ENCODE data around the gene TPSAB1.

Gene TPSAB1

GRCh38 chr16:1211451-1212268, 28.8 kb upstream of the TPSAB1 start:
- DNase-seq = no peak

DNA sequence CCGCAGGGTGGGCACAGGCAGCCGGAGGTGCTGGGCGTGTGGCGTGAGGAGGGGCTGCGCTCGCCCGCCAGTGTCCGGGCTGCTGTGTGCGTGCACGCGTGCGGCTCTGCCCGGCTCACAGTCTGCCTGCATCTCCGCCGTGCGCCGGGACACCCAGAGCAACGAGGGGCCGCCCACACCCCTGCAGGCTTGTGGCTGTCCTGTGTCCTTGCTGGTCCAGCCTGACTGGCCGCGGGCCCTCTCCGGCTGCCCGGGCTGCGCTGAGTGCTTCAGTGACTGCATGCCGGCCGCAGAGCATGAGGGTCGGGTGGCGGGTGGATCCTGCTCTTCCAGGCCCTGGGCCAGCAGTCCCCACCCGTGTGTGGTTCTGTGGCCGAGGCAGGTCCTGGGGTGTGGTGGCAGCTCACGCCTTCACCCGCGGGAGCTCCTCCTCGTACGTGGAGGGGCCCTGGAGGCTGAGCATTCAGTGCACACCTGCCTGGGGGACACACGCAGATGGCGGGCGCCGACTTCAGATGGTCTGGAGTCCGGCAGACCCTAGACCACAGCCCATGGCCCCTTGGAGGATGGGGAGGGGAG, 27.8 kb upstream of the TPSAB1 start:
- DNase-seq = no peak

DNA sequence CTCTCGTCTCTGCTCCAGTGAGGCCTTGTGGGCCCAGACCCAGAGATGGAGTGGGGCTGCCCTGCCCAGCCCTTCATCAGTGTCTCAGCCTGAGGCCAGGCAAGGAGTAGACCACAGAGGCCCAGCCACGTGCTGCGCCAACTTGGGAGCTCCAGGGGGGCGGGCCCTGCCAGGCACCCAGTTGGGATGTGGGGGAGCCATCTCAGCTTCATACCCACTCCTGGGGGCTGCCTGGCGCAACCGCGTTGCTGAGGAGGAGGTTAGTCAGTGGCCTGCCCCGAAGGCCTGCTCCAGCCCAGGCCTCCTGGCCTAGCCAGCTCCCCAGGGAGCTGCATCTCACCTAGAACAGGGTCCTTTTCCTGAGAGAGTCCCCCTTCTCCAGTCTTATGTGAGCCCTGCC, 27.3 kb upstream of the TPSAB1 start:
- no peak for DNase-seq

DNA sequence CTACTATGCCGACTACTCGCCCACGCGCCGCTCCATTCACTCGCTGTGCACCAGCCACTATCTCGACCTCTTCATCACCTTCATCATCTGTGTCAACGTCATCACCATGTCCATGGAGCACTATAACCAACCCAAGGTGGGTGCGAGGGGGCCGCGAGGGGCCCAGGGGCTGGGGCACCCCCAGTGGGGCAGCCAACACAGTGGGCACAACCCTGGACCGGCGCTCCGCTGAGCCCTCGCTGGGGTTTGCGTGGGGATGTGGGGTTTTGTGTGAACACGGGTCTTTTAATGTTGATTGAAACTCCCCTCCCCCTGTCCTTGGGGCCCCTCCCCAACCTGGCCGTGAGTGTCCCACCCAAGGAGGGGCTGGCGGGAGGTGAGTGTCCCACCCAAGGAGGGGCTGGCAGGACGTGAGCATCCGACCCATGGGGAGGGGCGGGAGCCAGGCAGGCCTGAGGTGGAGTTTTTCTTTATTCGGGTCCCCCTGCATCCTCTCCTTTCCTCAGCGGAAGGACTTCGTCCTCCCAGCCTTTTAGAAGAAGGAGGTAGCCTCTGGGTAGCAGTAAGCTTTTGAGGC, 26.6 kb upstream of the TPSAB1 start:
- no peak for DNase-seq

- DNase-seq = no peak
Observed at GRCh38 chr16:1214719-1215118, 25.8 kb upstream of the TPSAB1 start.

- DNase-seq = peak; percentile 47
Observed at GRCh38 chr16:1215574-1216295, 24.8 kb upstream of the TPSAB1 start.

DNA sequence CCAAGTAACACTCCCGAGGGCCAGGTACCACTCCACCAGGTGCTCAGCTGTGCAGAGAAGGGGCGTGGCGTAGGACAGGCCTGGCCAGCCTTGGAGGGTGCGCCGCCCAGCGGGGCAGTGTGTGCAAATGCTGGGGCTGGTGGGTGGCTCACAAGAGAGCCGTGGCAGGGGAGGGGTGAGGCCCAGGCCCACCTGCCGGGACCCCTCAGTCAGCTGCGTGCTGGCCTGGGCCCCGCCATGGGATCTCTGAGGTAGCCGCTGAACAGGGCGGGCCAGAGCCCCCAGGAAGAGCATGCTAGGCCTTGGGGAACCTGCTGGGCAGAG, 24.2 kb upstream of the TPSAB1 start:
- DNase-seq = no peak

DNA sequence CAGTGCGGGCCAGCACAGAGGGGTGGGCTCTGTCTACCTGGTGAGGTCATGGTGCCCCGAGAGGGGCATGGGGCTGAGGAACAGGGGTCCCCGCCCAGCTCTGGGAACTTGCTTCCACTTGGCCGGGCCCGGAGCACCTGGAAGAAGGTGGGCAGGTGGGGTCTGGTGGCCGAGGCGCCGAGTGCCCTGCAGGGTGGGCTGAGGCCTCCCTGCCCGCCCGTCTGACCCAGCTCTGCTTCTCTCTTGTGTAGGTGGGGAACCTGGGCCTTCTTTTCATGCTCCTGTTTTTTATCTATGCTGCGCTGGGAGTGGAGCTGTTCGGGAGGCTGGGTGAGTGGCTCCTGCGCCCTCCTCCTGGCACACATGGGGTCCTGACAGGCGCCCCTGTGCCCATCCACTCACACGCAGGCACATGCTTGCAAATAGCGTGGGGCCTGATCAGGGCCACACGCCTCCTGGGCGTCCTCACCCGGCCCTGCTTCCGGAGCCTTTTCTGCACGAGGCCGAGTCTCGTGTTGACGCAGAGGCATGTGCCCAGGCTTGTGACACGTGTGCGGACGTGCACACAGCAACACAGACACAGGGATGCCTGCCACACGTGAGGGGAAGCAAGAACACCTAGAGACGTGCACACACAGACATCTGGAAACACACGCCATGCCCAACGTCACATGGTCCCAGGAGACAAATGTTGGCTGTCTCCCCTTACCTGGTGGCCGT, 23.7 kb upstream of the TPSAB1 start:
- DNase-seq = no peak

DNA sequence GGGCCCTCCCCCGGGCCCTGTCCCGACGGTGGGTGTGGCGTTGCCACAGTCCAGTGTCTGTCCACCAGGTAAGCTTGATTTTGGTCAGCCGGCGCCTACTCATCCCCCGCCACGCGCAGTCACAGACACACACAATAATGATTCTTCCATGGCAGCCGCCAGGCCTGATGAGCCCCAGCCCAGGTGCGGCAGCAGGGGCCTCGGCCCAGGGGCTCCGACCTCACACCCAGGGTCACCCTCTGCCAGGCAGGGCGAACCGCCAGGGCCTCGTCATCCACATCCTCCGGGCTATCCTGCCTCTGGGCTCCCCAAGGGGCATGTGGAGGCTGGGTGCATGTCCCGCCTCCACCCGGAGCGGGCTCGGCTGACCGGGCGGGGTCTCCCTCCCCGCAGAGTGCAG, 23.0 kb upstream of the TPSAB1 start:
- DNase-seq = no peak

DNA sequence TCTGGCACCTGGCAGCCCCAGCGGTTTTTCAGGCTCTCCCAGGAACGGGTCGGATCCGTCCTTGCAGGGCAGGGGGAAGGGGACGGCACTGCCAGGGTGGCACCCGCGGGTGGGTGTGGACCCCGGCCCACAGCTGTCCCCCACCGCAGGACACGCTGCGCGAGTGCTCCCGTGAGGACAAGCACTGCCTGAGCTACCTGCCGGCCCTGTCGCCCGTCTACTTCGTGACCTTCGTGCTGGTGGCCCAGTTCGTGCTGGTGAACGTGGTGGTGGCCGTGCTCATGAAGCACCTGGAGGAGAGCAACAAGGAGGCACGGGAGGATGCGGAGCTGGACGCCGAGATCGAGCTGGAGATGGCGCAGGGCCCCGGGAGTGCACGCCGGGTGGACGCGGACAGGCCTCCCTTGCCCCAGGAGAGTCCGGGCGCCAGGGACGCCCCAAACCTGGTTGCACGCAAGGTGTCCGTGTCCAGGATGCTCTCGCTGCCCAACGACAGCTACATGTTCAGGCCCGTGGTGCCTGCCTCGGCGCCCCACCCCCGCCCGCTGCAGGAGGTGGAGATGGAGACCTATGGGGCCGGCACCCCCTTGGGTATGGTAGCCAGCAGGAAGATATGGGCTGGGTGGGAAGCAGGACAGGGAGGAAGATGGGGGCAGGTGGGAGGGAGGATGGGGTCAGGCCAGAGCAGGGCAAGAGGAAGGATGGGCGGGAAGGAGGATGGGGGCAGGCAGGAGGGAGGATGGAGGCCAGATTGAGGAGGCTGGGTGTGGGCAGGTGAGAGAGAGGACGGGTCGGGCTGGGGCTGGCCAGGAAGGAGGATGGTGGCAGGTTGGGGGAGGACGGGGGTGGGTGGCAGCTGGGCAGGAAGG, 22.2 kb upstream of the TPSAB1 start:
- no peak for DNase-seq

DNA sequence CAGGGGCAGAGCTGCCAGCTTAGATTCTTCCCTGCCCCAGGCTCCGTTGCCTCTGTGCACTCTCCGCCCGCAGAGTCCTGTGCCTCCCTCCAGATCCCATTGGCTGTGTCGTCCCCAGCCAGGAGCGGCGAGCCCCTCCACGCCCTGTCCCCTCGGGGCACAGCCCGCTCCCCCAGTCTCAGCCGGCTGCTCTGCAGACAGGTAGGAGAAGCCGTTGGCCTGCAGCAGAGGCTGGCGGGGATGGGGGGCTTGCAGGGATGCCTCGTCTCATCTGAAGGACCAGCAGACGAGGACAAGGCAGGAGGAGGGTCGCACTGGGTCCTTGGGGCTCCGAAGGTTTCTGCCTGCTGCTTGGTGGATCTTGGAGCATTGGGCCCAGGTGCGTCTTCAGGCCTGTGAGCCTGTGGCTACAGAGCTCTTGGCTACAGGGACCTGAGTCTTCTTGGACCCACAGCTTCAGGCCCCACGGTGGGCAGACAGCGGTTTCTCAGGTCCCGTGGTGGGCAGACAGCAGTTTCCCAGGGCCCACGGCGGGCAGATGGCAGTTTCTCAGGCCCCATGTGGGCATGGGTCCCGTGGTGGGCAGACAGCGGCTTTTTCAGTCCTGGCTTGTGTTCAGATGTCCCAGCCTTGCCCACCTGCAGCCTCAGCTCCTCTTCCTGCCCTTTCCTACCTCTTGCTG, 21.4 kb upstream of the TPSAB1 start:
- no peak for DNase-seq

DNA sequence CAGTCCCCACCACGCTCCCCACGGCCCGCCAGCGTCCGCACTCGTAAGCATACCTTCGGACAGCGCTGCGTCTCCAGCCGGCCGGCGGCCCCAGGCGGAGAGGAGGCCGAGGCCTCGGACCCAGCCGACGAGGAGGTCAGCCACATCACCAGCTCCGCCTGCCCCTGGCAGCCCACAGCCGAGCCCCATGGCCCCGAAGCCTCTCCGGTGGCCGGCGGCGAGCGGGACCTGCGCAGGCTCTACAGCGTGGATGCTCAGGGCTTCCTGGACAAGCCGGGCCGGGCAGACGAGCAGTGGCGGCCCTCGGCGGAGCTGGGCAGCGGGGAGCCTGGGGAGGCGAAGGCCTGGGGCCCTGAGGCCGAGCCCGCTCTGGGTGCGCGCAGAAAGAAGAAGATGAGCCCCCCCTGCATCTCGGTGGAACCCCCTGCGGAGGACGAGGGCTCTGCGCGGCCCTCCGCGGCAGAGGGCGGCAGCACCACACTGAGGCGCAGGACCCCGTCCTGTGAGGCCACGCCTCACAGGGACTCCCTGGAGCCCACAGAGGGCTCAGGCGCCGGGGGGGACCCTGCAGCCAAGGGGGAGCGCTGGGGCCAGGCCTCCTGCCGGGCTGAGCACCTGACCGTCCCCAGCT, 20.3 kb upstream of the TPSAB1 start:
- no peak for DNase-seq

- DNase-seq = no peak
Observed at GRCh38 chr16:1220841-1221627, 19.5 kb upstream of the TPSAB1 start.

DNA sequence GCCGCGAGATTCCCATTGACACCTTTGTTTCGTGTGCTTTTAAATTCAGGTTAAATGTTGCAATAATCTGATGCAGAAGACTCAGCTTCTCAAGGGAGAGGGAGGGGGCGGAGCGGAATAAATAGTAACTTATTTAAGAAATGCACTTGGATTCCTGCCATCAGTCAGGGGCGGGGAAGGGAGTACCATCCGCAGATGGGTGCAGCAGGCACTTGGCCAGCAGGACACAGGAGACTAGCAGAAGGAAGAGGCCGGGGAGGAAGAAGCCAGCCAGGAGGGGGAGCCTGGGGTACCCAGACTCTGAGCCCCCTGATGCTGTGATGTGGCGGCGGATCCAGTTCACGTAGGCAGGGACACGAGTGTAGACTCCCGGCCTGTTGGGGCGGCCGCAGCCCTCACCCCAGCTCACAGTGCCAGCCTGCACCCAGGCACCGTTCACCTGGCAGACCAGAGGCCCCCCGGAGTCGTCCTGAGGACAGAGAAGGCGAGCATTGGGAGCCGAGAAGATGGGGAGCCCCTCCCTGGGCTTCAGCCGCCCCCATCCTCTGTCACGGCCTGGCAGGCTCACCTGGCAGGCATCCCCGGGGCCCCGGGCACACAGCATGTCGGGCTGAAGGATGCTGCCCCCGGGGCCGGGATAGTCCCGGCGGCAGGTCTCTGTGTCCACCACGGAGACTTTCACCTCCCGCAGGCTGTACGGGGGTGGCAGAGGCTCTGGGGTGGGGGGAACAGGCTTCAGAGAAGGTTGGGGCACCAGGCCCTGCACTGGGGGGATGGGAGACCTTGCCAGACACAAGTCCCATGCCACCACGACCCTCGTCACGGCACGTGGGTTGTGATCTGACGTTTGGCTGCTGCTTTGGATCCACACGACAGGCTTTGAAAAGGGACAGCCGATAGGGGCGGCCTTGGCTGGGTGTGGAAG, 18.6 kb upstream of the TPSAB1 start:
- no peak for DNase-seq

DNA sequence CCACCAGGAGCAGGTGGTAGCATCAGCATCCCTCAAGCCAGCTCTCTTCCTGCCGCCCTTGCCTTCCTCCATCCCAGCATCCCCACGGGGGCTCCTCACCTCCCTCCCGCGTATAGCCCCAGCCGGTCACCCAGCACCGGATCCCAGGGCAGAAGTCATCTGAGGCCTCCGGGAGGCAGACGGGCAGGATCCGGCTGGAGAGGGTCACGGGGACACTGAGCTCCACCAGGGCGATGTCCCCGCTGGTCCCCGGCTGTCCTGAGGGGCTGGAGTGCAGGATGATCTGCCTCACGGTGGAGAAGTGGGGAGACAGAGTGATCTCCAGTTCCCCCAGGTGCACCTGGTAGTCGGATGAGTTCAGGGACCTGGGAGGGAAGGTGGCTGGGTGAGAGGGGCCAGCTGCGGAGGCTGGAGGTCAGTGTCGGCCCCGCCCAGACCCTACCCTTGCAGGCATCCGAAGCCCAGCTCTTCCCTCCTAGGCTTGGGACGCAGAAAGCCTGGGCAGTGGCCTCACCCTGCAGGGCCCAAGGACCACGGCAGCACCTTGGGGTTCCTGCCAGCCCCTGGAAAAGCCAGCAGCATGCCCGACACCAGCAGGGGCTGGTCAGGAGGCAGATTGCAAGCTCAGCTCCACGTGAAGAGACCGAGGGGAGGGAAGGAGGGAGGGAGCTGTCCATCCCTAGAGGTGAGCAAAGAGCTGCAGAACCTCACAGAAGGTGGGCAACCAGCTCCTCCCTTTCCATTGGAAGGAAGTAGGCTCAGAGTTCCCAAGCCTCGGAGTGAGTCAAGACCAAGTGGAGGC, 17.8 kb upstream of the TPSAB1 start:
- DNase-seq = no peak

- peak; percentile 13 for DNase-seq
Observed at GRCh38 chr16:1223355-1224214, 16.9 kb upstream of the TPSAB1 start.

DNA sequence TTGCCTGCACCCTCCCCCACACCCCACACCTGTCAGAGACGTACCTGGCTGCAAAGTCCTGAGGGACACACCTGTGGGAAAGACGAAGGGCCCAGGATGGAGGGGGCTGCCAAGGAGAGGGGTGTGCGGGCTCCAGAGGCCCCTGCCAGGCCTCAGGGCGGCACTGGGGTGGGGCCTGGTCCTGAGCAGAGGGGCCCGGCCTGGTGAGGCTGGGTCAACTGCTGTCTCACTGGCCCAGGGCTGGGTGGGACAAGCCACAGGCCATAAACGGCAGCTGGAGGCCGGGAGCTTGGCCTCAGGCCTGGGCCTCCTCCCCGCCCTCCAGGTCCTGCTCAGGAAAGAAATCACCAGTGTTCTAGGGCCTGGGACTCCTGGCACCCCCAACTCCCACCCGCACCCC, 15.9 kb upstream of the TPSAB1 start:
- no peak for DNase-seq
